H1 (cell line): ENCODE data around the gene WNT7A. TPM values are rescaled to one million over a fixed set of nuclear protein-coding genes. Genes with fewer than 3 reads are reported as not detected.

Experiments
- CTCF ChIA-PET: fragments of 300-600 bp; sonication (Branson Sonifier 250); formaldehyde crosslinking; loops from one replicate; lab custom pipeline; 2021; ENCODE audit not compliant: partially characterized antibody; lab: Charles Lee
- POLR2A ChIA-PET: fragments of 300-600 bp; sonication (Branson Sonifier 250); formaldehyde crosslinking; loops from one replicate; lab custom pipeline; 2021; ENCODE audit warnings: inconsistent platforms; ENCODE audit not compliant: partially characterized antibody; lab: Charles Lee
- DNase-seq, 2 experiments: peaks; one replicate each; pipeline versions ENCODE4 v3.0.0 to v3.0.0-alpha.2; 2010 to 2022; ENCODE audit warnings: low spot score in 2 of 2, low read depth in 1 of 2, mixed read lengths in 1 of 2
- FAIRE-seq: peaks from 2 replicates; lab custom pipeline; 2011; peaks lifted over from hg19 to GRCh38; lab: Jason Lieb, UNC
- H2AFZ ChIP-seq: 2 replicates; pipeline ENCODE4 v1.8.1; 2012; ENCODE audit warnings: low read length, inconsistent platforms
- H2AK5ac ChIP-seq: 2 replicates; pipeline ENCODE4 v1.6.1; 2013; ENCODE audit warnings: low read depth, low read length
- H2BK120ac ChIP-seq: replicated peaks from 2 replicates; pipeline ENCODE3; 2013; ENCODE audit warnings: low read depth, low read length, inconsistent platforms
- H2BK12ac ChIP-seq: 2 replicates; pipeline ENCODE4 v1.6.1; 2013; ENCODE audit warnings: low read depth, low read length
- H2BK15ac ChIP-seq: 2 replicates; pipeline ENCODE4 v1.6.1; 2013; ENCODE audit warnings: low read length
- H2BK20ac ChIP-seq: 2 replicates; pipeline ENCODE4 v1.6.1; 2013; ENCODE audit warnings: low read length
- H2BK5ac ChIP-seq: 2 replicates; pipeline ENCODE4 v1.6.1; 2013; ENCODE audit warnings: low read depth, low read length
- H3K14ac ChIP-seq: 2 replicates; pipeline ENCODE4 v1.6.1; 2013; ENCODE audit warnings: inconsistent platforms; ENCODE audit not compliant: insufficient read length
- H3K18ac ChIP-seq: 2 replicates; pipeline ENCODE4 v1.6.1; 2013; ENCODE audit warnings: low read length; ENCODE audit errors: extremely low read depth
- H3K23ac ChIP-seq: 2 replicates; pipeline ENCODE4 v1.6.1; 2013; ENCODE audit warnings: inconsistent platforms; ENCODE audit not compliant: insufficient read length
- H3K23me2 ChIP-seq: 2 replicates; pipeline ENCODE4 v1.6.1; 2013; ENCODE audit warnings: low read depth, low read length
- H3K27ac ChIP-seq: 2 replicates; pipeline ENCODE4 v1.6.1; 2011; ENCODE audit warnings: low read depth, low read length, inconsistent platforms
- H3K27me3 ChIP-seq, 4 experiments: replicated peaks in 1 of 4; 1 replicate in 1 of 4; 2 replicates in 3 of 4; pipeline versions ENCODE4 v1.6.1 to v1.8.1; 2011 to 2013; ENCODE audit warnings: low read length in 3 of 4, mild to moderate bottlenecking in 3 of 4, inconsistent platforms in 2 of 4, mixed read lengths in 2 of 4, moderate library complexity in 1 of 4; ENCODE audit not compliant: control insufficient read depth in 3 of 4, insufficient read depth in 3 of 4; ENCODE audit errors: extremely low read depth in 1 of 4
- H3K36me3 ChIP-seq, 4 experiments: 2 replicates each; pipeline versions ENCODE4 v1.6.1 to v1.8.1; 2011 to 2013; ENCODE audit warnings: mild to moderate bottlenecking in 4 of 4, low read length in 3 of 4, moderate library complexity in 2 of 4, control low read depth in 1 of 4, inconsistent platforms in 1 of 4; ENCODE audit not compliant: insufficient read depth in 4 of 4, control insufficient read depth in 2 of 4
- H3K4ac ChIP-seq: replicated peaks from 2 replicates; pipeline ENCODE3; 2013; ENCODE audit warnings: low read length, low read depth, mixed read lengths, inconsistent platforms; ENCODE audit not compliant: insufficient read length
- H3K4me1 ChIP-seq, 4 experiments: replicated peaks in 1 of 4; 1 replicate in 1 of 4; 2 replicates in 3 of 4; pipeline versions ENCODE4 v1.6.1 to v1.8.1; 2011 to 2013; ENCODE audit warnings: low read length in 3 of 4, inconsistent platforms in 2 of 4, mixed read lengths in 1 of 4; ENCODE audit not compliant: insufficient read depth in 4 of 4, control insufficient read depth in 3 of 4
- H3K4me2 ChIP-seq, 2 experiments: 2 replicates each; pipeline versions ENCODE4 v1.6.1 to v1.8.1; 2011 to 2013; ENCODE audit warnings: low read depth in 2 of 2, low read length in 2 of 2, control low read depth in 1 of 2, inconsistent platforms in 1 of 2, mild to moderate bottlenecking in 1 of 2; ENCODE audit not compliant: insufficient read depth in 1 of 2
- H3K4me3 ChIP-seq, 4 experiments: fragments of 200-600, 300-600 bp in 1 of 4; sonication (generic), shearing (Covaris generic), sonication (Bioruptor Twin) in 1 of 4; 2 replicates each; pipeline versions ENCODE4 v1.5.1 to v1.8.1; 2011 to 2016; ENCODE audit warnings: low read length in 4 of 4, low read depth in 3 of 4, control low read depth in 2 of 4, inconsistent platforms in 2 of 4, mild to moderate bottlenecking in 2 of 4, mixed read lengths in 1 of 4, moderate library complexity in 1 of 4; ENCODE audit not compliant: insufficient read depth in 2 of 4; ENCODE audit errors: extremely low read depth in 1 of 4
- H3K56ac ChIP-seq: replicated peaks from 2 replicates; pipeline ENCODE3; 2013; ENCODE audit warnings: low read depth, mild to moderate bottlenecking, mixed read lengths, low read length, inconsistent platforms; ENCODE audit not compliant: insufficient read length
- H3K79me1 ChIP-seq: 2 replicates; pipeline ENCODE4 v1.6.1; 2013; ENCODE audit warnings: low read depth, low read length, control low read depth
- H3K79me2 ChIP-seq, 2 experiments: 2 replicates each; pipeline versions ENCODE4 v1.6.1 to v1.8.1; 2012 to 2013; ENCODE audit warnings: low read length in 2 of 2, mild to moderate bottlenecking in 2 of 2, inconsistent platforms in 1 of 2; ENCODE audit not compliant: insufficient read depth in 2 of 2, control insufficient read depth in 1 of 2
- H3K9ac ChIP-seq, 4 experiments: replicated peaks in 1 of 4; 1 replicate in 1 of 4; 2 replicates in 3 of 4; pipeline versions ENCODE4 v1.6.1 to v1.8.1; 2011 to 2013; ENCODE audit warnings: low read depth in 3 of 4, low read length in 3 of 4, control low read depth in 2 of 4, mild to moderate bottlenecking in 2 of 4, moderate library complexity in 2 of 4, inconsistent platforms in 1 of 4; ENCODE audit errors: extremely low read depth in 1 of 4
- H3K9me3 ChIP-seq, 2 experiments: 2 replicates each; pipeline versions ENCODE4 v1.6.1 to v1.8.1; 2012 to 2013; ENCODE audit warnings: mild to moderate bottlenecking in 2 of 2, moderate library complexity in 2 of 2, control low read depth in 1 of 2, inconsistent platforms in 1 of 2, low read depth in 1 of 2, low read length in 1 of 2, mixed read lengths in 1 of 2; ENCODE audit not compliant: insufficient read depth in 2 of 2
- H4K20me1 ChIP-seq, 2 experiments: replicated peaks in 1 of 2; 2 replicates each; pipeline versions ENCODE3 to v1.8.1; 2011 to 2013; ENCODE audit warnings: inconsistent platforms in 2 of 2, low read length in 2 of 2, mild to moderate bottlenecking in 1 of 2; ENCODE audit not compliant: insufficient read depth in 2 of 2, control insufficient read depth in 1 of 2
- H4K5ac ChIP-seq: 2 replicates; pipeline ENCODE4 v1.6.1; 2013; ENCODE audit warnings: low read length, low read depth, mixed read lengths, inconsistent platforms; ENCODE audit not compliant: insufficient read length
- H4K8ac ChIP-seq: 2 replicates; pipeline ENCODE4 v1.8.0; 2013; ENCODE audit warnings: mild to moderate bottlenecking, moderate library complexity, low read length, inconsistent platforms; ENCODE audit not compliant: insufficient read depth; ENCODE audit errors: extremely low read depth
- H4K91ac ChIP-seq: replicated peaks from 2 replicates; pipeline ENCODE3; 2013; ENCODE audit warnings: low read length, mixed read lengths, inconsistent platforms; ENCODE audit not compliant: insufficient read length
- ASH2L ChIP-seq: fragments of 200-600, 300-600 bp; sonication (generic); IDR thresholded peaks from one replicate; pipeline ENCODE4 v1.7.1; 2017; ENCODE audit warnings: low read length
- BRCA1 ChIP-seq: IDR thresholded peaks from 2 replicates; pipeline ENCODE4 v1.6.1; 2012; ENCODE audit warnings: low read depth, low read length, improper control_type of control experiment
- CREB1 ChIP-seq: IDR thresholded peaks from 2 replicates; pipeline ENCODE4 v1.6.1; 2012; ENCODE audit warnings: inconsistent platforms
- EP300 ChIP-seq, 2 experiments: IDR thresholded peaks; 1 replicate in 1 of 2; 2 replicates in 1 of 2; pipeline ENCODE4 v1.6.1; 2011 to 2012; ENCODE audit warnings: low read depth in 2 of 2, low read length in 2 of 2, mild to moderate bottlenecking in 2 of 2, borderline replicate concordance in 1 of 2, inconsistent platforms in 1 of 2, moderate library complexity in 1 of 2
- HDAC2 ChIP-seq, 2 experiments: fragments of 300-600 bp in 1 of 2; sonication (generic) in 1 of 2; IDR thresholded peaks; 2 replicates each; pipeline ENCODE4 v1.6.1; 2011 to 2012; ENCODE audit warnings: low read depth in 2 of 2, low read length in 2 of 2, mild to moderate bottlenecking in 2 of 2, moderate library complexity in 2 of 2, borderline replicate concordance in 1 of 2, inconsistent platforms in 1 of 2
- JUN ChIP-seq: IDR thresholded peaks from 2 replicates; pipeline ENCODE4 v1.6.1; 2011; ENCODE audit warnings: low read depth, mild to moderate bottlenecking, improper control_type of control experiment, low read length
- POU5F1 ChIP-seq: IDR thresholded peaks from 2 replicates; pipeline ENCODE4 v1.6.1; 2011; ENCODE audit warnings: low read depth, mild to moderate bottlenecking, low read length, moderate library complexity
- SP1 ChIP-seq: IDR thresholded peaks from 2 replicates; pipeline ENCODE4 v1.6.1; 2011; ENCODE audit warnings: low read depth, low read length
- SRF ChIP-seq: IDR thresholded peaks from 2 replicates; pipeline ENCODE4 v1.6.1; 2011; ENCODE audit warnings: mild to moderate bottlenecking, low read depth, low read length, moderate library complexity
- TCF12 ChIP-seq: IDR thresholded peaks from 2 replicates; pipeline ENCODE4 v1.6.1; 2011; ENCODE audit warnings: low read depth, mild to moderate bottlenecking, low read length
- WGBS, 2 experiments: shearing (Covaris generic) in 1 of 2; methylation state at CpG; one replicate each; pipeline versions ENCODE4 v1.1.6 to v1.1.7; 2013 to 2015; ENCODE audit warnings: low lambda C conversion rate in 2 of 2, mixed read lengths in 2 of 2, inconsistent platforms in 1 of 2, low coverage in 1 of 2, missing lambda C conversion rate in 1 of 2; ENCODE audit not compliant: insufficient replicate concordance in 2 of 2, insufficient coverage in 1 of 2, insufficient read length in 1 of 2; ENCODE audit errors: extremely low coverage in 1 of 2, missing lambda C conversion rate in 1 of 2; 5-methylcytosine and 5-hydroxymethylcytosine counted together
- polyA plus RNA-seq, 7 experiments: library from polyadenylated mRNA; depleted of rRNA in 3 of 7; stranded (reverse) in 5 of 7; unstranded in 2 of 7; fragments of >200 nt in 5 of 7; fragments of 200-250 nt in 2 of 7; gene quantifications; 1 replicate in 5 of 7; 2 replicates in 1 of 7; 4 replicates in 1 of 7; pipeline versions ENCODE4 v1.2.1 to v1.2.3, GENCODE V29; 2011 to 2013; ENCODE audit warnings: missing spikeins in 2 of 7, mixed read lengths in 2 of 7
- total RNA-seq: library from RNA; stranded (reverse); fragmentation: NEBNext Ultra II Directional; extraction: Animal tissue kit (Norgen Biotek cat#: 25700); gene quantifications from 2 replicates; pipeline ENCODE4 v1.2.1, GENCODE V29; 2021
- TF ChIP-seq, protein P1 (sequence below): IDR thresholded peaks from 2 replicates; pipeline ENCODE4 v1.6.1; 2011; ENCODE audit warnings: low read length, improper control_type of control experiment

Gene WNT7A
- total and polyA plus RNA-seq, 2 of the 8 experiments (the other 6 are each of a cell fraction or from before 2014, with no cell fraction given) = 0.02 TPM; not detected in 1

DNA sequence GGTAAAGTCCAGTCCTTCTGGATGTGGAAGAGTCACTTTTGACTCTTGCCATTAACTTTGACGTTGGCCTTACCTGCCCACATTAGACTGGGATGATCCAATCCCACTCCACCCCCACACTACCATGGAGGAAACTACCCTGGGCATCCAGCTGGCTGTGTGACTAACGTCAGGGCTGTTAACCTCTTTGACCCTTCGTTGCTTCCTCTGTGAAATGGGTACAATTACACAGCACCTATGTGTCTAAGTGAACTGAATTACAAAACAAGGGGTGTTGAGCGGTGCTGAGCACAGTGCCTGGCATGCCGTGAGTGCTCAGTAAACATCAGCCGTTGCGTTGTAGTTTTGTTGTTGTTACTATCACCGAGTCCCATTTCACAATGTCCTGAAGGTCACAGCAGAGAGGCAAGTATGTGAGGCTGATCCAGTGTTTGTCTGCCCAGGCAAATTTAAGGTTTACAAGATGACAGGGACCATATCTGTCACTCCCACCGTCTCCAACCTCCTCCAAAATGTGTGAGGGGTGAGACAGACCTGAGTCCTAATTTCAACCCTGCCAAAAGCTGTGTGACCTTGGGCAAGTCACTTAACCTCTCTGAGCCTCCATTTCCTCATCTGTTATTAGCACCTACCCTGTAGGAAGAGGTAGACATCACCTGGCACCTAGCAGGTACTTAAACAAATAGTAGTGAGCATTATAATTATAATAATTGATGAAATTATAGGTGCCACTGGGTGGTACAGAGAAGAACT is 20.9 kb downstream of the WNT7A start:
- no peak for TF ChIP-seq TCF12
- TF ChIP-seq CREB1 = no peak
- no peak for TF ChIP-seq SP1
- no peak for TF ChIP-seq EP300 (IDR thresholded peaks at IDR 0.05; ENCODE audit: borderline replicate concordance in 1 of 2, low read depth in 2 of 2, low read length in 2 of 2)
- no peak for TF ChIP-seq BRCA1
- no peak for TF ChIP-seq HDAC2 (IDR thresholded peaks at IDR 0.05; ENCODE audit: borderline replicate concordance in 1 of 2, low read depth in 2 of 2, low read length in 2 of 2)
- no peak for TF ChIP-seq POU5F1
- TF ChIP-seq JUN = no peak
- TF ChIP-seq, protein P1, sequence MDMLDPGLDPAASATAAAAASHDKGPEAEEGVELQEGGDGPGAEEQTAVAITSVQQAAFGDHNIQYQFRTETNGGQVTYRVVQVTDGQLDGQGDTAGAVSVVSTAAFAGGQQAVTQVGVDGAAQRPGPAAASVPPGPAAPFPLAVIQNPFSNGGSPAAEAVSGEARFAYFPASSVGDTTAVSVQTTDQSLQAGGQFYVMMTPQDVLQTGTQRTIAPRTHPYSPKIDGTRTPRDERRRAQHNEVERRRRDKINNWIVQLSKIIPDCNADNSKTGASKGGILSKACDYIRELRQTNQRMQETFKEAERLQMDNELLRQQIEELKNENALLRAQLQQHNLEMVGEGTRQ = no peak
- TF ChIP-seq ASH2L = no peak
- TF ChIP-seq SRF = no peak
- Histone ChIP-seq H3K18ac (no peak overlapping the region), H3K4ac (no peak overlapping the region), H3K79me1 (no peaks in the 10 kb centered on the region), H2BK5ac (no peak overlapping the region), H3K27me3 (0 out of 7 replicates have a peak, but pooled peaks cover 0 to 5% (median 2%) of the 10 kb centered on the region in 4 experiments), H3K14ac (no peak overlapping the region), H3K36me3 (no peaks in the 10 kb centered on the region), H3K23ac (no peak overlapping the region), H3K23me2 (no peaks in the 10 kb centered on the region), H3K79me2 (no peaks in the 10 kb centered on the region), H2AK5ac (no peak overlapping the region), H2AFZ (no peak overlapping the region), H4K8ac (no peak overlapping the region), H4K5ac (no peak overlapping the region), H3K27ac (no peak overlapping the region), H2BK15ac (no peak overlapping the region), H4K91ac (no peak overlapping the region), H3K4me1 (no peaks in the 10 kb centered on the region; a peak in 1 of 7 replicates), H4K20me1 (no peaks in the 10 kb centered on the region), H3K9ac (no peak overlapping the region), H3K9me3 (no peaks in the 10 kb centered on the region), H2BK12ac (no peak overlapping the region), H3K56ac (no peak overlapping the region), H3K4me2 (no peak overlapping the region), H2BK120ac (no peak overlapping the region), H2BK20ac (no peak overlapping the region), H3K4me3 (no peak overlapping the region)
- FAIRE-seq = no peak
- ChIA-PET POLR2A (interaction anchor here (1.7 kb wide), 1 partner anchor 9 kb away, joined by 6 read pairs; no protein-coding TSS in a partner anchor), CTCF (interaction anchor here (1.0 to 1.2 kb wide), 2 partner anchors 31 to 203 kb away, joined by 3 read pairs; no protein-coding TSS in a partner anchor)
- DNase-seq = no peak
- WGBS, 2 experiments = 88% methylated on average over 9 of the region's 9 CpGs; no CpG with 5 or more reads in 1 of the 2 experiments
